ENCODE data around the gene COL23A1. TPM values are rescaled to one million over a fixed set of nuclear protein-coding genes. Genes with fewer than 3 reads are reported as not detected.

COL23A1 gene
- total and polyA plus RNA-seq, 2 donors (not counting 1 experiment from before 2014, with no cell fraction given) = 0.20 TPM; not detected in 1

- Histone ChIP-seq H3K4me2 (replicated peaks; ENCODE audit: low read depth, low read length, poor library complexity, severe bottlenecking) (no peak overlapping the region), H4K20me1 (ENCODE audit: control insufficient read depth, insufficient read depth, low read length, poor library complexity, severe bottlenecking) (no peaks in the 10 kb centered on the region), H2AFZ (ENCODE audit: insufficient read depth, low read depth, low read length, poor library complexity, severe bottlenecking) (no peak overlapping the region), H3K4me3 (ENCODE audit: control extremely low read depth in 1 of 5, extremely low read depth in 1 of 5, insufficient read depth in 1 of 5, low read depth in 2 of 5, low read length in 4 of 5) (no peak overlapping the region), H3K9me3 (ENCODE audit: control extremely low read depth in 1 of 3, control insufficient read depth in 2 of 3, insufficient read depth in 1 of 3, low read length in 2 of 3) (peaks cover 0 to 7% (median 0%) of the 10 kb centered on the region in 3 donors), H3K36me3 (replicated peaks in 1 of 2; ENCODE audit: control extremely low read depth in 1 of 2, control insufficient read depth in 1 of 2, extremely low read depth in 1 of 2, insufficient read depth in 2 of 2, low read length in 1 of 2) (no peaks in the 10 kb centered on the region), H3K27me3 (replicated peaks in 1 of 4; ENCODE audit: control extremely low read depth in 1 of 4, control insufficient read depth in 3 of 4, insufficient read depth in 4 of 4, low read length in 3 of 4) (peaks cover 0 to 12% (median 0%) of the 10 kb centered on the region in 4 experiments), H3K4me1 (ENCODE audit: control insufficient read depth in 2 of 2, insufficient read depth in 2 of 2, low read length in 2 of 2) (no peaks in the 10 kb centered on the region), H3K27ac (ENCODE audit: low read length in 2 of 2) (no peak overlapping the region), H3K9ac (ENCODE audit: low read length) (no peak overlapping the region), H3K79me2 (ENCODE audit: control insufficient read depth, insufficient read depth, low read length) (no peaks in the 10 kb centered on the region)
- no peak for TF ChIP-seq EZH2 (IDR thresholded peaks at IDR 0.05; ENCODE audit: borderline replicate concordance, insufficient read depth, low read depth, low read length, poor library complexity, severe bottlenecking)
- 96% methylated on average over 13 of the region's 13 CpGs for WGBS (ENCODE audit: insufficient coverage)
- DNase-seq (no peak), ATAC-seq (ENCODE audit: low read depth) (no peak)
- peaks cover 12% of the 10 kb centered on the region for H3K27me3 Mint-ChIP-seq
- no peaks in the 10 kb centered on the region for H3K9me3 Mint-ChIP-seq (ENCODE audit: insufficient read depth)
- CTCF ChIA-PET = no interaction called here
- no peaks in the 10 kb centered on the region for H3K4me1 Mint-ChIP-seq
- intact Hi-C loops (cut with micrococcal nuclease) = no loop called here
- H3K27ac Mint-ChIP-seq = no peak overlapping the region
- POLR2A ChIA-PET = no interaction called here
- no peak overlapping the region for H3K4me3 Mint-ChIP-seq
Measured at GRCh38 chr5:178375348-178375747, 214.8 kb downstream of the COL23A1 start.

GRCh38 chr5:178373711-178374110, 216.5 kb downstream of the COL23A1 start:
- H3K36me3 ChIP-seq (replicated peaks in 1 of 2; ENCODE audit: control extremely low read depth in 1 of 2, control insufficient read depth in 1 of 2, extremely low read depth in 1 of 2, insufficient read depth in 2 of 2, low read length in 1 of 2) = no peaks in the 10 kb centered on the region
- H3K9me3 Mint-ChIP-seq (ENCODE audit: insufficient read depth) = peaks cover 3% of the 10 kb centered on the region
- no peak for ATAC-seq (ENCODE audit: low read depth)
- H3K79me2 ChIP-seq (ENCODE audit: control insufficient read depth, insufficient read depth, low read length) = no peaks in the 10 kb centered on the region
- no peak overlapping the region for H3K27ac ChIP-seq (ENCODE audit: low read length in 2 of 2)
- H3K9me3 ChIP-seq (ENCODE audit: control extremely low read depth in 1 of 3, control insufficient read depth in 2 of 3, insufficient read depth in 1 of 3, low read length in 2 of 3) = peaks cover 0 to 20% (median 0%) of the 10 kb centered on the region in 3 donors
- H4K20me1 ChIP-seq (ENCODE audit: control insufficient read depth, insufficient read depth, low read length, poor library complexity, severe bottlenecking) = no peaks in the 10 kb centered on the region
- ChIA-PET CTCF (no interaction called here), POLR2A (no interaction called here)
- no peak overlapping the region for H3K4me2 ChIP-seq (replicated peaks; ENCODE audit: low read depth, low read length, poor library complexity, severe bottlenecking)
- H3K27me3 ChIP-seq (replicated peaks in 1 of 4; ENCODE audit: control extremely low read depth in 1 of 4, control insufficient read depth in 3 of 4, insufficient read depth in 4 of 4, low read length in 3 of 4) = peaks cover 0 to 12% (median 0%) of the 10 kb centered on the region in 4 experiments
- no peaks in the 10 kb centered on the region for H3K4me1 ChIP-seq (ENCODE audit: control insufficient read depth in 2 of 2, insufficient read depth in 2 of 2, low read length in 2 of 2)
- no peak overlapping the region for H3K4me3 Mint-ChIP-seq
- no peak overlapping the region for H3K4me3 ChIP-seq (ENCODE audit: control extremely low read depth in 1 of 5, extremely low read depth in 1 of 5, insufficient read depth in 1 of 5, low read depth in 2 of 5, low read length in 4 of 5)
- intact Hi-C loops (cut with micrococcal nuclease) = no loop called here
- H3K9ac ChIP-seq (ENCODE audit: low read length) = no peak overlapping the region
- DNase-seq = no peak
- whole genome bisulfite sequencing (ENCODE audit: insufficient coverage) = 67% methylated on average over 14 of the region's 16 CpGs
- no peak overlapping the region for H2AFZ ChIP-seq (ENCODE audit: insufficient read depth, low read depth, low read length, poor library complexity, severe bottlenecking)
- no peaks in the 10 kb centered on the region for H3K4me1 Mint-ChIP-seq
- H3K27me3 Mint-ChIP-seq = peaks cover 17% of the 10 kb centered on the region
- no peak overlapping the region for H3K27ac Mint-ChIP-seq
- TF ChIP-seq CTCF (IDR thresholded peaks at IDR 0.05) = no peak
- no peak for TF ChIP-seq EZH2 (IDR thresholded peaks at IDR 0.05; ENCODE audit: borderline replicate concordance, insufficient read depth, low read depth, low read length, poor library complexity, severe bottlenecking)

Data from B cell (primary cell).